CD14-positive monocyte (primary cell): ENCODE results near the gene IL34. TPM values are rescaled to one million over a fixed set of nuclear protein-coding genes. Genes with fewer than 3 reads are reported as not detected.

Experiments
- DNase-seq, 3 donors: peaks; one replicate each; pipeline ENCODE4 v3.0.0-alpha.2; 2011 to 2022
- H2AFZ ChIP-seq: 2 replicates; pipeline ENCODE4 v1.6.0; 2012; ENCODE audit warnings: mild to moderate bottlenecking, low read depth, low read length, inconsistent platforms; ENCODE audit not compliant: insufficient read depth, poor library complexity, severe bottlenecking
- H3K27ac ChIP-seq, 2 donors: 1 replicate in 1 of 2; 2 replicates in 1 of 2; pipeline ENCODE4 v1.5.1; 2012 to 2013; ENCODE audit warnings: low read length in 2 of 2, control low read depth in 1 of 2, inconsistent platforms in 1 of 2, low read depth in 1 of 2, mild to moderate bottlenecking in 1 of 2
- H3K27me3 ChIP-seq, 2 donors: one replicate each; pipeline versions ENCODE4 v1.6.0 to v1.6.1; 2011 to 2013; ENCODE audit warnings: low read length in 2 of 2; ENCODE audit not compliant: control insufficient read depth in 2 of 2, insufficient read depth in 2 of 2
- H3K36me3 ChIP-seq, 2 donors: replicated peaks in 1 of 2; 1 replicate in 1 of 2; 2 replicates in 1 of 2; pipeline versions ENCODE4 v1.5.1 to v1.6.1; 2012 to 2013; ENCODE audit warnings: low read length in 2 of 2, control low read depth in 1 of 2, inconsistent platforms in 1 of 2, mild to moderate bottlenecking in 1 of 2; ENCODE audit not compliant: insufficient read depth in 2 of 2, control insufficient read depth in 1 of 2
- H3K4me1 ChIP-seq, 2 donors: 1 replicate in 1 of 2; 2 replicates in 1 of 2; pipeline versions ENCODE4 v1.5.1 to v1.6.1; 2012 to 2013; ENCODE audit warnings: low read length in 2 of 2, control low read depth in 1 of 2, inconsistent platforms in 1 of 2, mild to moderate bottlenecking in 1 of 2, moderate library complexity in 1 of 2; ENCODE audit not compliant: insufficient read depth in 2 of 2, control insufficient read depth in 1 of 2
- H3K4me2 ChIP-seq: replicated peaks from 2 replicates; pipeline ENCODE3; 2012; ENCODE audit warnings: low read length, moderate library complexity, mild to moderate bottlenecking; ENCODE audit not compliant: poor library complexity, severe bottlenecking; ENCODE audit errors: extremely low read depth
- H3K4me3 ChIP-seq, 3 experiments: fragments of 200-600 bp in 1 of 3; sonication (generic) in 1 of 3; replicated peaks in 1 of 3; 1 replicate in 2 of 3; 2 replicates in 1 of 3; pipeline ENCODE4 v1.5.1; 2011 to 2013; ENCODE audit warnings: low read length in 3 of 3, mild to moderate bottlenecking in 3 of 3, control low read depth in 2 of 3, low read depth in 2 of 3, inconsistent platforms in 1 of 3, moderate library complexity in 1 of 3
- H3K79me2 ChIP-seq: 2 replicates; pipeline ENCODE4 v1.6.0; 2012; ENCODE audit warnings: mild to moderate bottlenecking, control low read depth, inconsistent platforms, low read length, moderate library complexity; ENCODE audit not compliant: insufficient read depth
- H3K9ac ChIP-seq: 2 replicates; pipeline ENCODE4 v1.6.0; 2017; ENCODE audit warnings: low read length, mild to moderate bottlenecking; ENCODE audit not compliant: insufficient read depth, poor library complexity, severe bottlenecking
- H3K9me3 ChIP-seq, 2 donors: replicated peaks in 1 of 2; 1 replicate in 1 of 2; 2 replicates in 1 of 2; pipeline versions ENCODE4 v1.5.1 to v1.6.1; 2012 to 2013; ENCODE audit warnings: low read length in 2 of 2, control low read depth in 1 of 2; ENCODE audit not compliant: control insufficient read depth in 1 of 2, insufficient read depth in 1 of 2
- H4K20me1 ChIP-seq: 2 replicates; pipeline ENCODE4 v1.6.0; 2012; ENCODE audit warnings: mild to moderate bottlenecking, low read length, control low read depth, moderate library complexity; ENCODE audit not compliant: insufficient read depth
- H3K27ac Mint-ChIP-seq, 7 donors: one replicate each; pipeline ENCODE4 v1.8.0; 2020; ENCODE audit warnings: mild to moderate bottlenecking in 7 of 7, mixed read lengths in 7 of 7, moderate library complexity in 6 of 7, inconsistent platforms in 2 of 7
- H3K27me3 Mint-ChIP-seq, 3 donors: one replicate each; pipeline ENCODE4 v1.8.0; 2021 to 2022; ENCODE audit warnings: low read depth in 3 of 3, mild to moderate bottlenecking in 3 of 3, mixed read lengths in 3 of 3, moderate library complexity in 3 of 3, inconsistent platforms in 1 of 3
- H3K36me3 Mint-ChIP-seq, 2 donors: one replicate each; pipeline ENCODE4 v1.8.0; 2020; ENCODE audit warnings: mixed read lengths in 2 of 2, inconsistent platforms in 1 of 2, mild to moderate bottlenecking in 1 of 2
- H3K4me1 Mint-ChIP-seq: one replicate; pipeline ENCODE4 v1.8.0; 2020; ENCODE audit warnings: mild to moderate bottlenecking, mixed read lengths
- H3K4me3 Mint-ChIP-seq, 2 donors: one replicate each; pipeline ENCODE4 v1.8.0; 2020; ENCODE audit warnings: mild to moderate bottlenecking in 2 of 2, mixed read lengths in 2 of 2, moderate library complexity in 1 of 2
- H3K9me3 Mint-ChIP-seq, 7 donors: one replicate each; pipeline ENCODE4 v1.8.0; 2020 to 2022; ENCODE audit warnings: mixed read lengths in 7 of 7, mild to moderate bottlenecking in 6 of 7, moderate library complexity in 6 of 7, inconsistent platforms in 2 of 7
- WGBS: methylation state at CpG from one replicate; pipeline ENCODE4 v1.1.5; 2013; ENCODE audit warnings: missing lambda C conversion rate; ENCODE audit not compliant: insufficient coverage; 5-methylcytosine and 5-hydroxymethylcytosine counted together
- intact Hi-C, 2 donors: fragments of 100-400 bp; cut with micrococcal nuclease; formaldehyde crosslinking; loops; one replicate each; pipeline versions ENCODE4 v1.15.0 to v1.15.1; 2023
- polyA plus RNA-seq, 3 donors: library from polyadenylated mRNA; depleted of rRNA in 1 of 3; unstranded in 2 of 3; stranded (reverse) in 1 of 3; fragments of 300-500 nt in 2 of 3; fragments of >200 nt in 1 of 3; fragmentation: Illumina TruSeq in 2 of 3; gene quantifications; 1 replicate in 2 of 3; 2 replicates in 1 of 3; pipeline ENCODE4 v1.2.3, GENCODE V29; 2012 to 2021
- TF ChIP-seq, protein P1 (sequence below): fragments of 200-600 bp; IDR thresholded peaks from one replicate; pipeline ENCODE4 v1.8.0; 2022; ENCODE audit warnings: antibody characterized with exemption, mild to moderate bottlenecking

The IL34 gene
- polyA plus RNA-seq, 3 donors: not detected

DNA sequence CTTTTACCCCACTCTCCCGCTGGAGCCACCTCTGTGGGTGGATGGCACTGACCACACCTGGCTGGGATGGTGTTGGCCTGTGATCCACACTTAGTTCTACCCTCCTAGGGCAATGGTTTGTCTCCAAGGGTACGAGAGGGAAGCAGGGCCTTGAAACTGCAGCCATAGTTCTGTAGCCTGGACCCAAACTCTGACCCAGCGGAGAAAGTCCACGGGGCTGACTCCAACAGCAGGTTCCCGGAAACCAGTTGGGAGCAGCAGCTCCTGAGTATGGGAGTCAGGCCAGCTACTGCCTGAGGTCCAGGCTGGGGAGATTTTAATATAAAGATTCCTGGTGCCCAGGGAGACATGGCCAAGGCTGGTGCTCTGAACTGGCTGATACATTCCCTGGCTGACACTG, 63.1 kb downstream of the IL34 start:
- no peaks in the 10 kb centered on the region for H3K79me2 ChIP-seq
- no peak overlapping the region for H3K9ac ChIP-seq
- H3K4me1 ChIP-seq: no peaks in the 10 kb centered on the region
- WGBS: 100% methylated on average over 5 of the region's 5 CpGs
- H3K9me3 ChIP-seq: no peaks in the 10 kb centered on the region
- no peak overlapping the region for H3K4me3 Mint-ChIP-seq
- TF ChIP-seq, protein P1, sequence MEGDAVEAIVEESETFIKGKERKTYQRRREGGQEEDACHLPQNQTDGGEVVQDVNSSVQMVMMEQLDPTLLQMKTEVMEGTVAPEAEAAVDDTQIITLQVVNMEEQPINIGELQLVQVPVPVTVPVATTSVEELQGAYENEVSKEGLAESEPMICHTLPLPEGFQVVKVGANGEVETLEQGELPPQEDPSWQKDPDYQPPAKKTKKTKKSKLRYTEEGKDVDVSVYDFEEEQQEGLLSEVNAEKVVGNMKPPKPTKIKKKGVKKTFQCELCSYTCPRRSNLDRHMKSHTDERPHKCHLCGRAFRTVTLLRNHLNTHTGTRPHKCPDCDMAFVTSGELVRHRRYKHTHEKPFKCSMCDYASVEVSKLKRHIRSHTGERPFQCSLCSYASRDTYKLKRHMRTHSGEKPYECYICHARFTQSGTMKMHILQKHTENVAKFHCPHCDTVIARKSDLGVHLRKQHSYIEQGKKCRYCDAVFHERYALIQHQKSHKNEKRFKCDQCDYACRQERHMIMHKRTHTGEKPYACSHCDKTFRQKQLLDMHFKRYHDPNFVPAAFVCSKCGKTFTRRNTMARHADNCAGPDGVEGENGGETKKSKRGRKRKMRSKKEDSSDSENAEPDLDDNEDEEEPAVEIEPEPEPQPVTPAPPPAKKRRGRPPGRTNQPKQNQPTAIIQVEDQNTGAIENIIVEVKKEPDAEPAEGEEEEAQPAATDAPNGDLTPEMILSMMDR: no peak
- no peaks in the 10 kb centered on the region for H3K4me1 Mint-ChIP-seq
- no peak overlapping the region for H3K4me2 ChIP-seq
- no peak overlapping the region for H3K27ac ChIP-seq
- no peak overlapping the region for H2AFZ ChIP-seq
- DNase-seq: no peak
- H4K20me1 ChIP-seq: peaks cover 4% of the 10 kb centered on the region
- H3K27me3 Mint-ChIP-seq: peaks cover 0 to 2% (median 0%) of the 10 kb centered on the region in 3 donors
- intact Hi-C loops: no loop called here
- H3K4me3 ChIP-seq: no peak overlapping the region
- peaks cover 42 to 57% of the 10 kb centered on the region in 2 donors for H3K36me3 Mint-ChIP-seq
- H3K27ac Mint-ChIP-seq: no peak overlapping the region
- no peaks in the 10 kb centered on the region for H3K27me3 ChIP-seq
- no peaks in the 10 kb centered on the region for H3K9me3 Mint-ChIP-seq
- H3K36me3 ChIP-seq: peaks cover 31 to 57% of the 10 kb centered on the region in 2 donors

DNA sequence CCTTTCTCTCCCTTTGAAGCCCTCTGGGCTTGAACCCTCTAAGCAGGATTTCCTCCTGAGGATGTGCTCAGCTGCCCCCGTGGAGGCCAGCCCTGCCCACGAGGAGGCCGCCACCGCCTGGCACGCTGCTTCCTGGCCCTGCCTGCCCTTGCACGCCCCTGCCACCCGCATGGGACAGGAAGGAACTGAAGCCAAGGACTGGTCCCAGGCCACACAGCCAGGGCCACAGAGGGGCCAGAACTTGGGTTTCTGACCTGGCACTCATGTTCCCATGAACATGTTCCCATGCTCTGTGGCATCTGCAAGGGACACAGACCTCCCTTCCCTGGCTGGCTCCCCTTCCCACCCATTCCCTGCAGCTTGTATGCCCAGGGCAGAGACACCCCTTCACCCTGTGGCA, 63.6 kb downstream of the IL34 start:
- TF ChIP-seq, protein P1: no peak
- peaks cover 3% of the 10 kb centered on the region for H4K20me1 ChIP-seq
- peaks cover 0 to 2% (median 0%) of the 10 kb centered on the region in 3 donors for H3K27me3 Mint-ChIP-seq
- no peaks in the 10 kb centered on the region for H3K9me3 ChIP-seq
- WGBS: 11% methylated on average over 7 of the region's 7 CpGs
- H3K9me3 Mint-ChIP-seq: no peaks in the 10 kb centered on the region
- no peak overlapping the region for H2AFZ ChIP-seq
- no peak overlapping the region for H3K4me3 Mint-ChIP-seq
- H3K36me3 Mint-ChIP-seq: peaks cover 42 to 55% of the 10 kb centered on the region in 2 donors
- H3K27ac ChIP-seq: no peak overlapping the region
- no peak for DNase-seq
- no peak overlapping the region for H3K4me2 ChIP-seq
- no peaks in the 10 kb centered on the region for H3K79me2 ChIP-seq
- no peak overlapping the region for H3K9ac ChIP-seq
- no peak overlapping the region for H3K27ac Mint-ChIP-seq
- H3K4me1 ChIP-seq: no peaks in the 10 kb centered on the region
- intact Hi-C loops: no loop called here
- H3K27me3 ChIP-seq: no peaks in the 10 kb centered on the region
- H3K4me1 Mint-ChIP-seq: no peaks in the 10 kb centered on the region
- peaks cover 31 to 57% of the 10 kb centered on the region in 2 donors for H3K36me3 ChIP-seq
- no peak overlapping the region for H3K4me3 ChIP-seq

Other genes starting within 250 kb of the IL34 start
- 10 to 100 TPM; 13.5 to 20.0 (median 18.4) TPM for gene ST3GAL2, start 207.5 kb upstream of the IL34 start, polyA plus RNA-seq
- 10 to 100 TPM in 1 of 3 donors, 1 to 10 TPM in 2; 4.2 to 19.0 (median 6.4) TPM for gene FCSK, start 192.0 kb upstream of the IL34 start, polyA plus RNA-seq
- gene COG4, start 123.0 kb upstream of the IL34 start, polyA plus RNA-seq: 10 to 100 TPM; 37.6 to 40.6 (median 40.1) TPM
- 10 to 100 TPM; 34.2 to 52.3 (median 42.1) TPM for gene SF3B3, start 122.7 kb upstream of the IL34 start, polyA plus RNA-seq
- 1 to 10 TPM in 1 of 3 donors, not detected in 2; 1.5 TPM for gene MTSS2, start 39.5 kb downstream of the IL34 start, polyA plus RNA-seq
- gene VAC14, start 154.6 kb downstream of the IL34 start, polyA plus RNA-seq: 10 to 100 TPM; 20.7 to 49.4 (median 31.1) TPM